ENCODE data around the gene MYO1E.

The MYO1E gene

GRCh38 chr15:59196416-59196815 is 176.3 kb downstream of the MYO1E start:
- H2AFZ ChIP-seq, result no peak overlapping the region
- no peaks in the 10 kb centered on the region for H3K27me3 ChIP-seq (ENCODE audit: control insufficient read depth, insufficient read depth, low read length)
- no peaks in the 10 kb centered on the region for H3K4me1 ChIP-seq
- H3K9me3 ChIP-seq (ENCODE audit: control insufficient read depth, low read length), result no peaks in the 10 kb centered on the region
- H3K9ac ChIP-seq, result no peak overlapping the region
- H3K4me2 ChIP-seq (ENCODE audit: low read length), result no peak overlapping the region
- H3K4me3 ChIP-seq (ENCODE audit: low read depth, low read length), result no peak overlapping the region
- no peaks in the 10 kb centered on the region for H3K36me3 ChIP-seq (ENCODE audit: control insufficient read depth, insufficient read depth, low read length)
- no peaks in the 10 kb centered on the region for H3K79me2 ChIP-seq
- no peak overlapping the region for H3K27ac ChIP-seq
- no peak for TF ChIP-seq CTCF (IDR thresholded peaks at IDR 0.05)

- H3K27me3 ChIP-seq (ENCODE audit: control insufficient read depth, insufficient read depth, low read length), result no peaks in the 10 kb centered on the region
- H3K79me2 ChIP-seq, result no peaks in the 10 kb centered on the region
- no peaks in the 10 kb centered on the region for H3K36me3 ChIP-seq (ENCODE audit: control insufficient read depth, insufficient read depth, low read length)
- H2AFZ ChIP-seq, result no peak overlapping the region
- no peak for TF ChIP-seq CTCF (IDR thresholded peaks at IDR 0.05)
- no peak overlapping the region for H3K4me2 ChIP-seq (ENCODE audit: low read length)
- no peak overlapping the region for H3K27ac ChIP-seq
- H3K4me3 ChIP-seq (ENCODE audit: low read depth, low read length), result no peak overlapping the region
- no peaks in the 10 kb centered on the region for H3K9me3 ChIP-seq (ENCODE audit: control insufficient read depth, low read length)
- no peaks in the 10 kb centered on the region for H3K4me1 ChIP-seq
- H3K9ac ChIP-seq, result no peak overlapping the region
These were observed 177.9 kb downstream of the MYO1E start for GRCh38 chr15:59194639-59195325.

DNA sequence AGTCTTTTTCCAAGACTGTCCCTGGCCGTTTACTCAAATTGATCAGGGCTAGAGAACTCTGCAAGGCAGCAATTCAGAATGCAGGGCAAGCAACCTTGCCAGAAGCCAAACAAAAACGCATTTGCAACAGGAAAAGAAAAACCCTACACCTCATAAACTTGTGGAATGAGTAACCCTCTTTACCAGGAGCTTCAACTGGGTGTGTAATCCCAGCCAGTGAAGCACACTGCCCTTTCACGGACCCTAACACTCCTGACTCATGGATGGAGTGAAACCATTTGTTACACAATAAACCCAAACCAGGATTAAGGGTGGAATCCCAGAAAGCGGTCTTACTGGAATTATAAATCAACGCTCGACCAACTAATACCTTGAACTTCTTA is 180.8 kb downstream of the MYO1E start:
- Histone ChIP-seq H3K4me3 (ENCODE audit: low read depth, low read length) (no peak overlapping the region), H3K4me2 (ENCODE audit: low read length) (no peak overlapping the region), H3K27me3 (ENCODE audit: control insufficient read depth, insufficient read depth, low read length) (no peaks in the 10 kb centered on the region), H2AFZ (no peak overlapping the region), H3K27ac (no peak overlapping the region), H3K9ac (no peak overlapping the region), H3K9me3 (ENCODE audit: control insufficient read depth, low read length) (no peaks in the 10 kb centered on the region), H3K4me1 (no peaks in the 10 kb centered on the region), H3K79me2 (no peaks in the 10 kb centered on the region), H3K36me3 (ENCODE audit: control insufficient read depth, insufficient read depth, low read length) (no peaks in the 10 kb centered on the region)
- no peak for TF ChIP-seq CTCF (IDR thresholded peaks at IDR 0.05)

GRCh38 chr15:59190291-59190690 is 182.4 kb downstream of the MYO1E start:
- no peak overlapping the region for H3K27ac ChIP-seq
- H3K9me3 ChIP-seq (ENCODE audit: control insufficient read depth, low read length), result no peaks in the 10 kb centered on the region
- no peak overlapping the region for H3K4me3 ChIP-seq (ENCODE audit: low read depth, low read length)
- H3K4me2 ChIP-seq (ENCODE audit: low read length), result no peak overlapping the region
- H3K36me3 ChIP-seq (ENCODE audit: control insufficient read depth, insufficient read depth, low read length), result no peaks in the 10 kb centered on the region
- H2AFZ ChIP-seq, result no peak overlapping the region
- H3K79me2 ChIP-seq, result no peaks in the 10 kb centered on the region
- no peak for TF ChIP-seq CTCF (IDR thresholded peaks at IDR 0.05)
- H3K4me1 ChIP-seq, result no peaks in the 10 kb centered on the region
- no peaks in the 10 kb centered on the region for H3K27me3 ChIP-seq (ENCODE audit: control insufficient read depth, insufficient read depth, low read length)
- no peak overlapping the region for H3K9ac ChIP-seq

DNA sequence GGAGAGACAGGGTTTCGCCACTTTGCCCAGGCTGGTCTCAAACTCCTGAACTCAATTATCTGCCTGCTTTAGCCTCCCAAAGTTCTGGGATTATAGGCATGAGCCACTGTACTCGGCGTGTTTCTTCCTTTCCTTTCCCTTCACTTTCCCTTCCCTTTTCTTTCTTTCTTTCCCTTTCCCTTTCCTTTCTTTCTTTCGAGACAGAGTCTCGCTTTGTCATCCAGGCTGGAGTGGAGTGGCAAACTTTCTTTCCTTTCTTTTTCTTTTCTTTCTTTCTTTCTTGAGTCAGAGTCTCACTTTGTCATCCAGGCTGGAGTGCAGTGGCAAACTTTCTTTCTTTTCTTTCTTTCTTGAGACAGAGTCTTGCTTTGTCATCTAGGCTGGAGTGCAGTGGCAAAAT is 183.4 kb downstream of the MYO1E start:
- Histone ChIP-seq H3K4me1 (no peaks in the 10 kb centered on the region), H3K36me3 (ENCODE audit: control insufficient read depth, insufficient read depth, low read length) (no peaks in the 10 kb centered on the region), H3K27ac (no peak overlapping the region), H2AFZ (no peak overlapping the region), H3K9me3 (ENCODE audit: control insufficient read depth, low read length) (no peaks in the 10 kb centered on the region), H3K4me3 (ENCODE audit: low read depth, low read length) (no peak overlapping the region), H3K79me2 (no peaks in the 10 kb centered on the region), H3K4me2 (ENCODE audit: low read length) (no peak overlapping the region), H3K9ac (no peak overlapping the region), H3K27me3 (ENCODE audit: control insufficient read depth, insufficient read depth, low read length) (no peaks in the 10 kb centered on the region)
- no peak for TF ChIP-seq CTCF (IDR thresholded peaks at IDR 0.05)

Data from parathyroid adenoma (tissue), 2 donors.